CD14-positive monocyte (primary cell): Measurements from ENCODE around the gene TIPRL. TPM values are rescaled to one million over a fixed set of nuclear protein-coding genes. Genes with fewer than 3 reads are reported as not detected.

ENCODE experiments used
- DNase-seq, 3 donors: peaks; one replicate each; pipeline ENCODE4 v3.0.0-alpha.2; 2011 to 2022
- H2AFZ ChIP-seq: 2 replicates; pipeline ENCODE4 v1.6.0; 2012; ENCODE audit warnings: mild to moderate bottlenecking, low read depth, low read length, inconsistent platforms; ENCODE audit not compliant: insufficient read depth, poor library complexity, severe bottlenecking
- H3K27ac ChIP-seq, 2 donors: 1 replicate in 1 of 2; 2 replicates in 1 of 2; pipeline ENCODE4 v1.5.1; 2012 to 2013; ENCODE audit warnings: low read length in 2 of 2, control low read depth in 1 of 2, inconsistent platforms in 1 of 2, low read depth in 1 of 2, mild to moderate bottlenecking in 1 of 2
- H3K27me3 ChIP-seq, 2 donors: one replicate each; pipeline versions ENCODE4 v1.6.0 to v1.6.1; 2011 to 2013; ENCODE audit warnings: low read length in 2 of 2; ENCODE audit not compliant: control insufficient read depth in 2 of 2, insufficient read depth in 2 of 2
- H3K36me3 ChIP-seq, 2 donors: replicated peaks in 1 of 2; 1 replicate in 1 of 2; 2 replicates in 1 of 2; pipeline versions ENCODE4 v1.5.1 to v1.6.1; 2012 to 2013; ENCODE audit warnings: low read length in 2 of 2, control low read depth in 1 of 2, inconsistent platforms in 1 of 2, mild to moderate bottlenecking in 1 of 2; ENCODE audit not compliant: insufficient read depth in 2 of 2, control insufficient read depth in 1 of 2
- H3K4me1 ChIP-seq, 2 donors: 1 replicate in 1 of 2; 2 replicates in 1 of 2; pipeline versions ENCODE4 v1.5.1 to v1.6.1; 2012 to 2013; ENCODE audit warnings: low read length in 2 of 2, control low read depth in 1 of 2, inconsistent platforms in 1 of 2, mild to moderate bottlenecking in 1 of 2, moderate library complexity in 1 of 2; ENCODE audit not compliant: insufficient read depth in 2 of 2, control insufficient read depth in 1 of 2
- H3K4me2 ChIP-seq: replicated peaks from 2 replicates; pipeline ENCODE3; 2012; ENCODE audit warnings: low read length, moderate library complexity, mild to moderate bottlenecking; ENCODE audit not compliant: poor library complexity, severe bottlenecking; ENCODE audit errors: extremely low read depth
- H3K4me3 ChIP-seq, 3 experiments: fragments of 200-600 bp in 1 of 3; sonication (generic) in 1 of 3; replicated peaks in 1 of 3; 1 replicate in 2 of 3; 2 replicates in 1 of 3; pipeline ENCODE4 v1.5.1; 2011 to 2013; ENCODE audit warnings: low read length in 3 of 3, mild to moderate bottlenecking in 3 of 3, control low read depth in 2 of 3, low read depth in 2 of 3, inconsistent platforms in 1 of 3, moderate library complexity in 1 of 3
- H3K79me2 ChIP-seq: 2 replicates; pipeline ENCODE4 v1.6.0; 2012; ENCODE audit warnings: mild to moderate bottlenecking, control low read depth, inconsistent platforms, low read length, moderate library complexity; ENCODE audit not compliant: insufficient read depth
- H3K9ac ChIP-seq: 2 replicates; pipeline ENCODE4 v1.6.0; 2017; ENCODE audit warnings: low read length, mild to moderate bottlenecking; ENCODE audit not compliant: insufficient read depth, poor library complexity, severe bottlenecking
- H3K9me3 ChIP-seq, 2 donors: replicated peaks in 1 of 2; 1 replicate in 1 of 2; 2 replicates in 1 of 2; pipeline versions ENCODE4 v1.5.1 to v1.6.1; 2012 to 2013; ENCODE audit warnings: low read length in 2 of 2, control low read depth in 1 of 2; ENCODE audit not compliant: control insufficient read depth in 1 of 2, insufficient read depth in 1 of 2
- H4K20me1 ChIP-seq: 2 replicates; pipeline ENCODE4 v1.6.0; 2012; ENCODE audit warnings: mild to moderate bottlenecking, low read length, control low read depth, moderate library complexity; ENCODE audit not compliant: insufficient read depth
- H3K27ac Mint-ChIP-seq, 7 donors: one replicate each; pipeline ENCODE4 v1.8.0; 2020; ENCODE audit warnings: mild to moderate bottlenecking in 7 of 7, mixed read lengths in 7 of 7, moderate library complexity in 6 of 7, inconsistent platforms in 2 of 7
- H3K27me3 Mint-ChIP-seq, 3 donors: one replicate each; pipeline ENCODE4 v1.8.0; 2021 to 2022; ENCODE audit warnings: low read depth in 3 of 3, mild to moderate bottlenecking in 3 of 3, mixed read lengths in 3 of 3, moderate library complexity in 3 of 3, inconsistent platforms in 1 of 3
- H3K36me3 Mint-ChIP-seq, 2 donors: one replicate each; pipeline ENCODE4 v1.8.0; 2020; ENCODE audit warnings: mixed read lengths in 2 of 2, inconsistent platforms in 1 of 2, mild to moderate bottlenecking in 1 of 2
- H3K4me1 Mint-ChIP-seq: one replicate; pipeline ENCODE4 v1.8.0; 2020; ENCODE audit warnings: mild to moderate bottlenecking, mixed read lengths
- H3K4me3 Mint-ChIP-seq, 2 donors: one replicate each; pipeline ENCODE4 v1.8.0; 2020; ENCODE audit warnings: mild to moderate bottlenecking in 2 of 2, mixed read lengths in 2 of 2, moderate library complexity in 1 of 2
- H3K9me3 Mint-ChIP-seq, 7 donors: one replicate each; pipeline ENCODE4 v1.8.0; 2020 to 2022; ENCODE audit warnings: mixed read lengths in 7 of 7, mild to moderate bottlenecking in 6 of 7, moderate library complexity in 6 of 7, inconsistent platforms in 2 of 7
- WGBS: methylation state at CpG from one replicate; pipeline ENCODE4 v1.1.5; 2013; ENCODE audit warnings: missing lambda C conversion rate; ENCODE audit not compliant: insufficient coverage; 5-methylcytosine and 5-hydroxymethylcytosine counted together
- intact Hi-C, 2 donors: fragments of 100-400 bp; cut with micrococcal nuclease; formaldehyde crosslinking; loops; one replicate each; pipeline versions ENCODE4 v1.15.0 to v1.15.1; 2023
- polyA minus RNA-seq: library from RNA; depleted of rRNA, polyadenylated mRNA; stranded (reverse); fragments of >200 nt; gene quantifications from 2 replicates; pipeline ENCODE4 v1.2.3, GENCODE V29; 2012
- polyA plus RNA-seq, 3 donors: library from polyadenylated mRNA; depleted of rRNA in 1 of 3; unstranded in 2 of 3; stranded (reverse) in 1 of 3; fragments of 300-500 nt in 2 of 3; fragments of >200 nt in 1 of 3; fragmentation: Illumina TruSeq in 2 of 3; gene quantifications; 1 replicate in 2 of 3; 2 replicates in 1 of 3; pipeline ENCODE4 v1.2.3, GENCODE V29; 2012 to 2021
- total RNA-seq, 12 experiments: library from RNA in 1 of 12; stranded (reverse) in 1 of 12; fragments of 120-200 nt in 1 of 12; gene quantifications; one replicate each; pipeline ENCODE4 v1.2.4 and lab custom pipeline; 2013 to 2026; ENCODE audit warnings: mixed read lengths in 6 of 12, inconsistent platforms in 1 of 12
- TF ChIP-seq, protein P1 (sequence below): fragments of 200-600 bp; IDR thresholded peaks from one replicate; pipeline ENCODE4 v1.8.0; 2022; ENCODE audit warnings: antibody characterized with exemption, mild to moderate bottlenecking

Gene TIPRL
- 28.2 TPM for total RNA-seq (2013)
- polyA plus RNA-seq (10 to 100 TPM in 2 of 3 donors, 1 to 10 TPM in 1; 8.7 to 35.0 (median 30.2) TPM), polyA minus RNA-seq (6.5 and 10.0 TPM in 2 replicates), total RNA-seq (lab: John Stamatoyannopoulos, UW) (24.0 to 68.1 (median 32.3) reads per million in 11 experiments)

DNA sequence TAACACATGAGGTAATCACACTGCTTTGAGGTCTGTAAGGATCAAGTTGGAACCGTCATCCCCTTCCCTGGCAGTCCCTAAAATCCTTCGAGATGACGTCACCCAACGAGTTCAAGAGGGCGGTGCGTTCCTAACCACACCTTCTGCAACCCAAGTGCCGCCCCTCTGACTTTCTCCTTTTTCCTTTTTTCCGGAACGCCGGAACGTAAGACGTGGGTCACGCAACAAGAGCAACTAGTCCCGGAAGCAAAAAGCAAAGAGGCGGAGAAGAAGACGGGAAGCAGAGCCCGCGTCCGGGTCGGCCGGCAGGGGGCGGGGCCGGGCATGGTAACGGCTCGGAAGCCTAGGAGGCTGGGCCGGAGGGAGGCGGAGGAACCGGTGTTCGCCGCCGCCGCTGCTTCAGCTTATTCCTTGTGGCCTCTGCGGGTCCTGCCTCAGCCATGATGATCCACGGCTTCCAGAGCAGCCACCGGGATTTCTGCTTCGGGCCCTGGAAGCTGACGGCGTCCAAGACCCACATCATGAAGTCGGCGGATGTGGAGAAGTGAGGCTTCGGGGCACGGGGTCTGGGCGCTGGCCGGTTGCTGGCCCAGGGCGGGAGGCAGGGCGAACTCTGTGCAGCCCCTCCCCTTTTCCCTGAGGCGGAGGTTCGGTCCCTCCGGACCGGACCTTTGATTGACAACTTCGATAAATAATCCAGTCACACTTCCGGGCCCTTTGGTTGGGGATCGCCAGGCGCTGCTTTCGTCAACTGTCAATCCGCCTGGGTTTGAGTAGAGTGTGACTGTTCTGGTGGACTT, at the start of gene TIPRL:
Gene TIPRL (plus strand): TSS at position 325 of the 800 bp plus-strand sequence. CDS start 116 bp downstream, at position 441.
- H3K27ac Mint-ChIP-seq: peak within 1 kb of the TSS in 1 of 7 donors; percentile 2
- Histone ChIP-seq H3K9ac (peak within 1 kb of the TSS; percentile 82), H3K4me2 (peak within 1 kb of the TSS; percentile 96), H3K9me3 (no peaks in the 10 kb centered on the region), H3K27me3 (no peaks in the 10 kb centered on the region), H3K79me2 (peaks cover 48% of the 10 kb centered on the region), H3K27ac (peak within 1 kb of the TSS; percentile 79 to 89), H3K36me3 (peaks cover 1 to 3% of the 10 kb centered on the region in 2 donors), H3K4me1 (peaks cover 12 to 16% of the 10 kb centered on the region in 2 donors), H4K20me1 (peaks cover 3% of the 10 kb centered on the region), H3K4me3 (peak within 1 kb of the TSS; percentile 60 to 94 (median 77)), H2AFZ (peak within 1 kb of the TSS; percentile 92)
- under 1% methylated on average over 47 of the region's 56 CpGs for WGBS
- H3K36me3 Mint-ChIP-seq: peaks cover 5 to 6% of the 10 kb centered on the region in 2 donors
- intact Hi-C loops: no loop called here
- no peak within 1 kb of the TSS for H3K4me3 Mint-ChIP-seq
- H3K4me1 Mint-ChIP-seq: peaks cover 3% of the 10 kb centered on the region
- peaks cover 0 to 3% (median 0%) of the 10 kb centered on the region in 7 donors for H3K9me3 Mint-ChIP-seq
- H3K27me3 Mint-ChIP-seq: peaks cover 0 to 5% (median 5%) of the 10 kb centered on the region in 3 donors
- DNase-seq: peak; percentile 90 to 96 (median 96)
- TF ChIP-seq, protein P1, sequence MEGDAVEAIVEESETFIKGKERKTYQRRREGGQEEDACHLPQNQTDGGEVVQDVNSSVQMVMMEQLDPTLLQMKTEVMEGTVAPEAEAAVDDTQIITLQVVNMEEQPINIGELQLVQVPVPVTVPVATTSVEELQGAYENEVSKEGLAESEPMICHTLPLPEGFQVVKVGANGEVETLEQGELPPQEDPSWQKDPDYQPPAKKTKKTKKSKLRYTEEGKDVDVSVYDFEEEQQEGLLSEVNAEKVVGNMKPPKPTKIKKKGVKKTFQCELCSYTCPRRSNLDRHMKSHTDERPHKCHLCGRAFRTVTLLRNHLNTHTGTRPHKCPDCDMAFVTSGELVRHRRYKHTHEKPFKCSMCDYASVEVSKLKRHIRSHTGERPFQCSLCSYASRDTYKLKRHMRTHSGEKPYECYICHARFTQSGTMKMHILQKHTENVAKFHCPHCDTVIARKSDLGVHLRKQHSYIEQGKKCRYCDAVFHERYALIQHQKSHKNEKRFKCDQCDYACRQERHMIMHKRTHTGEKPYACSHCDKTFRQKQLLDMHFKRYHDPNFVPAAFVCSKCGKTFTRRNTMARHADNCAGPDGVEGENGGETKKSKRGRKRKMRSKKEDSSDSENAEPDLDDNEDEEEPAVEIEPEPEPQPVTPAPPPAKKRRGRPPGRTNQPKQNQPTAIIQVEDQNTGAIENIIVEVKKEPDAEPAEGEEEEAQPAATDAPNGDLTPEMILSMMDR: peak; percentile 74

DNA sequence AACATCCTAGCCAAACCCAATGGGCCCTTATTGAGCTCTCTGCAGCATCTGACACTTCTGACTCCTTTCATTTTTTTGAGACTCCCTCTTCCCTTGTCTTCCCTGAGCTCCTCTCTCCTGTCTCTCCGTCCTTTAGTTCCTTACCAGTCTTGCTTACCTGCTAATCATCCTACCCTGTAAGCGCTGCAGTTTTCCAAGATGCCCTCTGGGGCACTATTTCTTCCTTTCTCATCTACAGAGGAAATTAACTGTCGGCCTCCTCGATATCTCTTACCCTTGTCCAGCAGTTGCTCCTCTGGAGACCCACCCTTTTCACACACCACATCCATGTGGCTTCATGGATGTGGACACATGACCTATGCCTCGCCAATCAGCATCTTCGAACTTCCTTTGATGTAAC, 48.8 kb upstream of the TIPRL start:
- Histone ChIP-seq H3K36me3 (no peaks in the 10 kb centered on the region), H3K9ac (no peak overlapping the region), H3K4me1 (no peaks in the 10 kb centered on the region), H3K27ac (no peak overlapping the region), H4K20me1 (no peaks in the 10 kb centered on the region), H3K79me2 (no peaks in the 10 kb centered on the region), H3K27me3 (peaks cover 9 to 17% of the 10 kb centered on the region in 2 donors), H3K4me2 (no peak overlapping the region), H2AFZ (no peak overlapping the region), H3K4me3 (no peak overlapping the region), H3K9me3 (no peaks in the 10 kb centered on the region)
- no peak for DNase-seq
- 94% methylated on average over 4 of the region's 6 CpGs for WGBS
- Mint-ChIP-seq H3K27me3 (peaks cover 11 to 28% (median 18%) of the 10 kb centered on the region in 3 donors), H3K4me3 (no peak overlapping the region), H3K4me1 (no peaks in the 10 kb centered on the region), H3K9me3 (peaks cover 0 to 14% (median 4%) of the 10 kb centered on the region in 7 donors), H3K27ac (no peak overlapping the region), H3K36me3 (no peaks in the 10 kb centered on the region)
- intact Hi-C loops: no loop called here
- TF ChIP-seq, protein P1: no peak
